CD4-positive, alpha-beta T cell treated with Interleukin-6 for 4 hours (primary cell): Measurements from ENCODE around the gene PRDM5.

ENCODE experiments used
- DNase-seq: peaks from one replicate; pipeline ENCODE4 v3.0.0-alpha.2; 2020; ENCODE audit warnings: mixed read lengths

The PRDM5 gene

GRCh38 chr4:120922381-120923206 is at the start of gene PRDM5:
Gene PRDM5, minus strand, starts transcription at chr4:120922726. Its CDS starts 118 bp downstream, at chr4:120922608.
- DNase-seq: peak; percentile 39

DNA sequence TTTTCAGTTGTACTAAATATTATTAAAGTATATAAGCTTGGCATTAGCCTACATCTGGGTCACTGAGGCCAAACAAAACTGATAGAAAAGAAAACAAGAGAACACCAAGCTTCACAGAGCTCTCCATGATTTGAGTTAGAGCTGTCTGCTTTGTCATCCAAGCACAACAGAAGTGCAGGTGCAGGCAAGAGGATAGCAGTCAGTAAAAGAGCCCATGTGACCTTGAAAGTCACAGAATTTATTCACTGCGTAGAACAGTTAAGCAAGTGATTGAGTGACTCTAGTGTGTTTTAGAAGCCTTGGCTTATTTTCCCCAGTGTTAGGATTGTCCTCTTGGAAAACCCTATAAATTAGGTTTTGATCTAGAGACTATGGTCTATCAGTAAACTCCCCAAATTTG is 49.4 kb upstream of the PRDM5 start:
- no peak for DNase-seq

- no peak for DNase-seq
Measured at GRCh38 chr4:120965938-120966337, 43.4 kb upstream of the PRDM5 start.

DNA sequence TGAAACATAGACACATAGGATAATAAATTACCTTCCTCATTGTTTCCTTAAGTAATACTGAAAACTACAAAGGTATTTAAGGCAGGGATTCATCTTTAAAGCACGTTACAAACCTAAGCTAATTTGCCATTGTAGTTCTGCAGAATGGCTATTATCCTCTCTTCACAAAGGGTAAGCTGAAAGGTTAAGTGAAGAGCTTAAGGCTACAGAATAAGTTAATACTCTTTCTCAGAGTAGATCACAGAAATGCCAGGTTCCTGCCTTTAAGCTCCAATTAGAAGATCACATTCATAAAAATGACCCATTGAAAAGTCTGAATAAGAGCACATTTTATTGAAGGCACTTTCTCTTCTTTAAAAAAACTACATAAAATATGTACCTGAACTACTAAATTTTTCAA is 42.1 kb upstream of the PRDM5 start:
- DNase-seq: no peak

DNA sequence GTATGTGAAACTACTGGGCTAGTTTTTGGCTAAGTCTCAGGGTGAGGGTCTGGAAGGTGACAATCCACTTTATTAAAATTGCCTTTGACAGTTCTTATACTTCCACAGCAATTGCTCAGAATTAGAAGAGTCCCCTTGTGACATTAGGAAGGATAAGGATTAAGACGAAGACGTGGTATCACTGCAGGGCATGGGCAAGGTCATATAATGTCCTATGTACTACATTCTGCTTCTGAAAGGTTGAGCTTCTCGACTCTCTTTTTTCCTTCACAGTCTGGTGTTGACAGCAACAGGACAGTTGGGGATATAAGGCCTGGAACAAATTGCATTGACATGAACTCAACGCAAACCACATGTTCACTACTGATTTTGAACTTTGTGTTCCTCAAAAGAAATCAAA is 40.9 kb upstream of the PRDM5 start:
- DNase-seq: no peak

- no peak for DNase-seq
Measured at GRCh38 chr4:120960656-120961267, 38.2 kb upstream of the PRDM5 start.

DNA sequence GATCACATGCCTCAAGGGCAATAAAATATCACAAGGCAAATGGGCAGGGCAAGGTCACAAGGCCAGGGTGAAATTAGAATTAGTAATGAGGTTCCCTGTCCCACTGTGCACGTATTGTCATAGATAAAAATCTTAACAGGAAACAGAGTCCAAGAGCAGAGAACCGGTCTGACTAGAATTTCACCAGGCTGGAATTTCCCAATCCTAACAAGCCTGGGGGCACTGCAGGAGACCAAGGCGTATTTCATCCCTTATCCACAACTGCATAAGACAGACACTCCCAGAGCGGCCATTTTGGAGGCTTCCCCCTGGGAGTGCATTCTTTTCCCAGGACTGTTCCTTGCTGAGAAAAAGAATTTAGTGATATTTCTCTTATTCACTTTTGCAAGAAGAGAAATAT is 25.9 kb upstream of the PRDM5 start:
- no peak for DNase-seq

- DNase-seq: no peak
Measured at GRCh38 chr4:120942776-120943175, 20.2 kb upstream of the PRDM5 start.

DNA sequence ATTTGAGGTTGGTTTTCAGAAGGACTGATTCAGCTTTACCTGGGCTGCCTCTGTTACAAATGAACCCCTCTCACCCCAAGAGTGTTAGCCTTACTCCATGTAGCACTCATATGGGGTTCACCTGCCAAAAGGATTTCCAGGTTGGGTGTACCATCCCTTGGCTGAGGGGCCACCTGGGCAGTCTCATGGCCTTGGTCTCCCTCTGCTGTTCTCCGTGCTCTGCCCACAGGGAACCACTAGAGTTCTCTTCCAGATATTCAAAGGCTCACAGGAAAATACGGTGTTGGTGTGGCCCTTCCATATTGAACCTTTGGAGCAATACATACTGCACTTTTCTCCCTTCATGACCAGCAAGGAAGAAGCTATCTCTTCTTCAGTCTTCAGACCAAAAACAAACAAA is 18.0 kb upstream of the PRDM5 start:
- no peak for DNase-seq

DNA sequence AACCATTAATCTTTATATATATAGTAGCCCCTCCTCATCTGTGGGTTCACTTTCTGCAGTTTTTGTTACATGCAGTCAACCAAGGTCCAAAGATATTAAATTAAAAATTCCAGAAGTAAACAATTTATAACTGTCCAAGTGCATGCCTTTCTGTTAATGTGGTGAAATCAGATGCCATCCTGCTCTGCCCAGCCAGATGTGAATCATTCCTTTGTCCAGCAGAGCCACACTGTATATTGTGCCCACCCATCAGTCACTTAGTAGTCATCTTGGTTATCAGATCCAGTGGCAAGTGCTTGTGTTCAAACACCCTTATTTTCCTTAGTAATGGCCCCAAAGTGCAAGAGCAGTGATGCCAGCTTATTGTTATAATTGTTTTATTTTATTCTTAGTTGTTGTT is 17.2 kb upstream of the PRDM5 start:
- DNase-seq: no peak

- DNase-seq: no peak
Measured at GRCh38 chr4:120929847-120930246, 7.3 kb upstream of the PRDM5 start.

GRCh38 chr4:120927801-120928409 is 5.4 kb upstream of the PRDM5 start:
- DNase-seq: no peak

DNA sequence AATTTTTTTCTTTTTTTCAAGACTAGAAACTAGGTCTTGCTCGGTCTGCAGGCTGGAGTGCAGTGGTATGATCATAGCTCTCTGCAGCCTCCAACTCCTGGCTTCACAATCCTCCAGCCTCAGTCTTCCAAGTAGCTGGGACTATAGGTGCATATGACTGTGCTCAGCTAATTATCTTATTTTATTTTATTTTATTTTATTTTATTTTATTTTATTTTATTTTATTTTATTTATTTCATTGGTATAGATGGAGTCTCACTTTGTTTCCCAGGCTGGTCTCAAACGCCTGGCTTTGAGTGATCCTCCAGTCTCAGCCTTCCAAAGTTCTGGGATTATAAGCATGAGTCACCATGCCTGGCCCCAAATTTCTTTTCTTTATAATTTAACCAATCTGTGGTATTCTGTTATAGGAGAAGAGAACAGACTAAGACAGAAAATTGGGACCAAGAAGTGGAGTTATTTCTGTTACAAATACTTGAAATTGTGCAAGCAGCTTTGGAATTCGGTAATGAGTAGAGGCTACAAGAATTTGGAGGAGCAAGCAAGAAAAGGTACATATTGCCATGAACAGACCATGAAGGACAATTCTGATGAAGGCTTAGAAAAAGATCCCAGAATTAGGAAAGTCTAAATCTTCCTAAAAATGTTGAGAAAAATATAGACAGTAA is 4.0 kb upstream of the PRDM5 start:
- no peak for DNase-seq

DNA sequence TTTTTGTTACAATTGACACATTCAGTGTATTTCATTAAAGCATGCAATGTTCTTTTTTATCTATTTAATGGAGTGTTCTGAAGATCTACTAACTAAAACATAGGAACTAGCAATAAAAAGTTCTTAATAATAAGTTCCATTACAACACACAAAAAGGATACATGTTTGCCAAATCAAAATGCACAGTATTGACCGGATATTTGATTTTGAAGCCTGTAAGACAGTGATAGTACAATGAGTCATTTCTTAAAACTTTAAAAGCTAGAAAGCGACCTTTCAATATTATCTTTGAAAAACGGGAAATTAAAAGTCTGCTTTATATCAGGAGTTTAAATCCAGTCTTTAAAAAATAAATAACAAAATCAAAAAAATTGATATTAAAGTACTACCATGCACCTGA is 2.4 kb upstream of the PRDM5 start:
- no peak for DNase-seq

DNA sequence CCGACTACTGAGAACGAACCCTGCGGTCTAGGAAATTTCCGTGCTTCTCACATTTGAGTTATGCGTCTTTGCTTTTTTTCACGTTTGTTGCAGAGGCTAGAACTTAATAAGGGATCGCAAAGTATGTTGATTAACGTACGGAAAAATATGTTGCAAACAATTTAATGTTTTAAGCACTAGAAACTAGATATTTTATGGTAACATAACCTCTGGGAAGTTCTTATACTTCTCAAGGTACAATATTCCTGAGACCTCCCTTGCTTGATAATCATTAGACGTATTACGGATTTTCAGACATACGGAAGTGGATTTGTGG is 639 bp upstream of the PRDM5 start:
- no peak for DNase-seq

GRCh38 chr4:120921456-120922380 is 808 bp downstream of the PRDM5 start:
- peak; percentile 47 for DNase-seq

- DNase-seq: no peak
Measured at GRCh38 chr4:120920666-120921065, 1.9 kb downstream of the PRDM5 start.

- no peak for DNase-seq
Measured at GRCh38 chr4:120919358-120919757, 3.2 kb downstream of the PRDM5 start.

DNA sequence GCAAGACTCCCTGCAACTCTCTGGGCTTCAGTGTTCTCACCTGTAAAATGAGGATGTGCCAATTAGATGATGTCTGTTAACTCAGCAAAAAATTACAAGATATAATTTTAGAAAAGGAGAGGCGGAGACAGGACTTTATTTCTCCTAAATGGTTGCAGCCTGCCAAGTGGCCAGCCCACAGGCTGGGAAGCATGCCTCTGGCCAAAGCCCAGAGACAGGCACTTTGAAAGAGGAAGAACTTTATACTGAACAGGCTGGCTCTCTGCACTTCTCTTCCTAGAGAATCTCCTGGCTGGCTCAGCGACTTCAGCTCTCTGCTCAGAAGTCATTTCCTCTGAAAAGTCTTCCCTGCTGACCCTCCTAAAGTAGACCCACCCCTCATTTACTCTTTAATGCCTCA is 3.7 kb downstream of the PRDM5 start:
- DNase-seq: no peak

DNA sequence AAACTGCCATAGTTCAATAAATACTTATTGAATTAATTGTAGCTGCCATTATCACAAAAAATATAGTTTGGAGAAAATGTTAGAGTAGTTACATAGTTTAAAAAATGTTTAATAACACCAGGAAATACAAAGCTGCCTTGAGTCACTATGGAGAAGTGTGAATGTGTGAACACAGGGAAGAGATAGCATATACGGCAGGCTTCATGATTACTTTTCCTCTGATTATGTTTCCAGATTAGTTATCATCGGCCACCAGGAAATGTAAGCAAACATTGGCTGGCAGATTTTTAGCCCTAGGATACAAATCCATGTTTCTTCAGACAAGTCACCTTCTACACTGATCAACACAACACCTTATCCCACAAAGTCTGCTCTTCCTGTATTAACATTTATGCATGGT is 4.4 kb downstream of the PRDM5 start:
- DNase-seq: no peak

DNA sequence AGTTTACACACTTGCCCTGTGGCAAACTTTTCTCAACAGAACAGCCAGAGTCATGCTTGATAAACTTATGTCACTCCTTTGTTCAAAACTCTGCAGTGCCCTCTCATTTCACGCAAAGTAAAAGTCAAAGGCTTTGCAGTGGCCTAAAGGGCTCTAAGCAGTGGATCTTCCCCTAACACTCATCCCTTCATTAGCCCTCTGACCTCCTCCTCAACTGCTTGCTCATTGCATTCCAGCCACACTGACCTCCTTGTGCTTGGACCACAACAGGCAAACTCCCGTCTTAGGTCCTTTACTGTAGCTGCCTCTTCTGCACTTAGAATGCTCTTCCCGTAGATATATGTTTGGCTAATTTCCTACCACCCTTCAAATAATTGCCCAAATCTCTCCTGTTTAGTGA is 5.6 kb downstream of the PRDM5 start:
- DNase-seq: no peak

- no peak for DNase-seq
Measured at GRCh38 chr4:120915336-120915735, 7.2 kb downstream of the PRDM5 start.

DNA sequence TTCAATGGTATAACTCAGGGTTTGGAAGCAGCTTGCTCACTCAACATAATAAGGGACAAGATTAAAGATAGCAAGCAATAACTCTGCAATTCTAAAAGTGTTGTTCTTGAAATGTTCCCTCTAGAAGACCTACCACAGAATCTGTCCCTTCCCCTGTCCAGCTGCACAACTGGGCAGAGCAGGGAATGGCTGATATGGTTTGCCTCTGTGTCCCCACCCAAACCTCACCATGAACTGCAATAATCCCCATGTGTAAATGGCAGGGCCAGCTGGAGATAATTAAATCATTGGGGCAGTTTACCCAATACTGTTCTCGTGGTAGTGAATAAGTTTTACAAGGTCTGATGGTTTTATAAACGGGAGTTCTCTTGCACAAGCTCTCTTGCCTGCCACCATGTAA is 19.1 kb downstream of the PRDM5 start:
- no peak for DNase-seq
